H1 (cell line): ENCODE data around the gene HEXIM1. TPM values are rescaled to one million over a fixed set of nuclear protein-coding genes. Genes with fewer than 3 reads are reported as not detected.

Source experiments
- CTCF ChIA-PET: fragments of 300-600 bp; sonication (Branson Sonifier 250); formaldehyde crosslinking; loops from one replicate; lab custom pipeline; 2021; ENCODE audit not compliant: partially characterized antibody; lab: Charles Lee
- POLR2A ChIA-PET: fragments of 300-600 bp; sonication (Branson Sonifier 250); formaldehyde crosslinking; loops from one replicate; lab custom pipeline; 2021; ENCODE audit warnings: inconsistent platforms; ENCODE audit not compliant: partially characterized antibody; lab: Charles Lee
- DNase-seq, 2 experiments: peaks; one replicate each; pipeline versions ENCODE4 v3.0.0 to v3.0.0-alpha.2; 2010 to 2022; ENCODE audit warnings: low spot score in 2 of 2, low read depth in 1 of 2, mixed read lengths in 1 of 2
- FAIRE-seq: peaks from 2 replicates; lab custom pipeline; 2011; peaks lifted over from hg19 to GRCh38; lab: Jason Lieb, UNC
- H2AFZ ChIP-seq: 2 replicates; pipeline ENCODE4 v1.8.1; 2012; ENCODE audit warnings: low read length, inconsistent platforms
- H2AK5ac ChIP-seq: 2 replicates; pipeline ENCODE4 v1.6.1; 2013; ENCODE audit warnings: low read depth, low read length
- H2BK120ac ChIP-seq: replicated peaks from 2 replicates; pipeline ENCODE3; 2013; ENCODE audit warnings: low read depth, low read length, inconsistent platforms
- H2BK12ac ChIP-seq: 2 replicates; pipeline ENCODE4 v1.6.1; 2013; ENCODE audit warnings: low read depth, low read length
- H2BK15ac ChIP-seq: 2 replicates; pipeline ENCODE4 v1.6.1; 2013; ENCODE audit warnings: low read length
- H2BK20ac ChIP-seq: 2 replicates; pipeline ENCODE4 v1.6.1; 2013; ENCODE audit warnings: low read length
- H2BK5ac ChIP-seq: 2 replicates; pipeline ENCODE4 v1.6.1; 2013; ENCODE audit warnings: low read depth, low read length
- H3K14ac ChIP-seq: 2 replicates; pipeline ENCODE4 v1.6.1; 2013; ENCODE audit warnings: inconsistent platforms; ENCODE audit not compliant: insufficient read length
- H3K18ac ChIP-seq: 2 replicates; pipeline ENCODE4 v1.6.1; 2013; ENCODE audit warnings: low read length; ENCODE audit errors: extremely low read depth
- H3K23ac ChIP-seq: 2 replicates; pipeline ENCODE4 v1.6.1; 2013; ENCODE audit warnings: inconsistent platforms; ENCODE audit not compliant: insufficient read length
- H3K23me2 ChIP-seq: 2 replicates; pipeline ENCODE4 v1.6.1; 2013; ENCODE audit warnings: low read depth, low read length
- H3K27ac ChIP-seq: 2 replicates; pipeline ENCODE4 v1.6.1; 2011; ENCODE audit warnings: low read depth, low read length, inconsistent platforms
- H3K27me3 ChIP-seq, 4 experiments: replicated peaks in 1 of 4; 1 replicate in 1 of 4; 2 replicates in 3 of 4; pipeline versions ENCODE4 v1.6.1 to v1.8.1; 2011 to 2013; ENCODE audit warnings: low read length in 3 of 4, mild to moderate bottlenecking in 3 of 4, inconsistent platforms in 2 of 4, mixed read lengths in 2 of 4, moderate library complexity in 1 of 4; ENCODE audit not compliant: control insufficient read depth in 3 of 4, insufficient read depth in 3 of 4; ENCODE audit errors: extremely low read depth in 1 of 4
- H3K36me3 ChIP-seq, 4 experiments: 2 replicates each; pipeline versions ENCODE4 v1.6.1 to v1.8.1; 2011 to 2013; ENCODE audit warnings: mild to moderate bottlenecking in 4 of 4, low read length in 3 of 4, moderate library complexity in 2 of 4, control low read depth in 1 of 4, inconsistent platforms in 1 of 4; ENCODE audit not compliant: insufficient read depth in 4 of 4, control insufficient read depth in 2 of 4
- H3K4ac ChIP-seq: replicated peaks from 2 replicates; pipeline ENCODE3; 2013; ENCODE audit warnings: low read length, low read depth, mixed read lengths, inconsistent platforms; ENCODE audit not compliant: insufficient read length
- H3K4me1 ChIP-seq, 4 experiments: replicated peaks in 1 of 4; 1 replicate in 1 of 4; 2 replicates in 3 of 4; pipeline versions ENCODE4 v1.6.1 to v1.8.1; 2011 to 2013; ENCODE audit warnings: low read length in 3 of 4, inconsistent platforms in 2 of 4, mixed read lengths in 1 of 4; ENCODE audit not compliant: insufficient read depth in 4 of 4, control insufficient read depth in 3 of 4
- H3K4me2 ChIP-seq, 2 experiments: 2 replicates each; pipeline versions ENCODE4 v1.6.1 to v1.8.1; 2011 to 2013; ENCODE audit warnings: low read depth in 2 of 2, low read length in 2 of 2, control low read depth in 1 of 2, inconsistent platforms in 1 of 2, mild to moderate bottlenecking in 1 of 2; ENCODE audit not compliant: insufficient read depth in 1 of 2
- H3K4me3 ChIP-seq, 4 experiments: fragments of 200-600, 300-600 bp in 1 of 4; sonication (generic), shearing (Covaris generic), sonication (Bioruptor Twin) in 1 of 4; 2 replicates each; pipeline versions ENCODE4 v1.5.1 to v1.8.1; 2011 to 2016; ENCODE audit warnings: low read length in 4 of 4, low read depth in 3 of 4, control low read depth in 2 of 4, inconsistent platforms in 2 of 4, mild to moderate bottlenecking in 2 of 4, mixed read lengths in 1 of 4, moderate library complexity in 1 of 4; ENCODE audit not compliant: insufficient read depth in 2 of 4; ENCODE audit errors: extremely low read depth in 1 of 4
- H3K56ac ChIP-seq: replicated peaks from 2 replicates; pipeline ENCODE3; 2013; ENCODE audit warnings: low read depth, mild to moderate bottlenecking, mixed read lengths, low read length, inconsistent platforms; ENCODE audit not compliant: insufficient read length
- H3K79me1 ChIP-seq: 2 replicates; pipeline ENCODE4 v1.6.1; 2013; ENCODE audit warnings: low read depth, low read length, control low read depth
- H3K79me2 ChIP-seq, 2 experiments: 2 replicates each; pipeline versions ENCODE4 v1.6.1 to v1.8.1; 2012 to 2013; ENCODE audit warnings: low read length in 2 of 2, mild to moderate bottlenecking in 2 of 2, inconsistent platforms in 1 of 2; ENCODE audit not compliant: insufficient read depth in 2 of 2, control insufficient read depth in 1 of 2
- H3K9ac ChIP-seq, 4 experiments: replicated peaks in 1 of 4; 1 replicate in 1 of 4; 2 replicates in 3 of 4; pipeline versions ENCODE4 v1.6.1 to v1.8.1; 2011 to 2013; ENCODE audit warnings: low read depth in 3 of 4, low read length in 3 of 4, control low read depth in 2 of 4, mild to moderate bottlenecking in 2 of 4, moderate library complexity in 2 of 4, inconsistent platforms in 1 of 4; ENCODE audit errors: extremely low read depth in 1 of 4
- H3K9me3 ChIP-seq, 2 experiments: 2 replicates each; pipeline versions ENCODE4 v1.6.1 to v1.8.1; 2012 to 2013; ENCODE audit warnings: mild to moderate bottlenecking in 2 of 2, moderate library complexity in 2 of 2, control low read depth in 1 of 2, inconsistent platforms in 1 of 2, low read depth in 1 of 2, low read length in 1 of 2, mixed read lengths in 1 of 2; ENCODE audit not compliant: insufficient read depth in 2 of 2
- H4K20me1 ChIP-seq, 2 experiments: replicated peaks in 1 of 2; 2 replicates each; pipeline versions ENCODE3 to v1.8.1; 2011 to 2013; ENCODE audit warnings: inconsistent platforms in 2 of 2, low read length in 2 of 2, mild to moderate bottlenecking in 1 of 2; ENCODE audit not compliant: insufficient read depth in 2 of 2, control insufficient read depth in 1 of 2
- H4K5ac ChIP-seq: 2 replicates; pipeline ENCODE4 v1.6.1; 2013; ENCODE audit warnings: low read length, low read depth, mixed read lengths, inconsistent platforms; ENCODE audit not compliant: insufficient read length
- H4K8ac ChIP-seq: 2 replicates; pipeline ENCODE4 v1.8.0; 2013; ENCODE audit warnings: mild to moderate bottlenecking, moderate library complexity, low read length, inconsistent platforms; ENCODE audit not compliant: insufficient read depth; ENCODE audit errors: extremely low read depth
- H4K91ac ChIP-seq: replicated peaks from 2 replicates; pipeline ENCODE3; 2013; ENCODE audit warnings: low read length, mixed read lengths, inconsistent platforms; ENCODE audit not compliant: insufficient read length
- KDM4A ChIP-seq: IDR thresholded peaks from one replicate; pipeline ENCODE4 v1.7.1; 2012; ENCODE audit warnings: low read depth, mild to moderate bottlenecking, moderate library complexity, low read length, inconsistent platforms; ENCODE audit not compliant: severe bottlenecking
- POLR2AphosphoS5 ChIP-seq: IDR thresholded peaks from 2 replicates; pipeline ENCODE4 v1.6.1; 2011; ENCODE audit warnings: low read depth, low read length
- WGBS, 2 experiments: shearing (Covaris generic) in 1 of 2; methylation state at CpG; one replicate each; pipeline versions ENCODE4 v1.1.6 to v1.1.7; 2013 to 2015; ENCODE audit warnings: low lambda C conversion rate in 2 of 2, mixed read lengths in 2 of 2, inconsistent platforms in 1 of 2, low coverage in 1 of 2, missing lambda C conversion rate in 1 of 2; ENCODE audit not compliant: insufficient replicate concordance in 2 of 2, insufficient coverage in 1 of 2, insufficient read length in 1 of 2; ENCODE audit errors: extremely low coverage in 1 of 2, missing lambda C conversion rate in 1 of 2; 5-methylcytosine and 5-hydroxymethylcytosine counted together
- polyA plus RNA-seq, 7 experiments: library from polyadenylated mRNA; depleted of rRNA in 3 of 7; stranded (reverse) in 5 of 7; unstranded in 2 of 7; fragments of >200 nt in 5 of 7; fragments of 200-250 nt in 2 of 7; gene quantifications; 1 replicate in 5 of 7; 2 replicates in 1 of 7; 4 replicates in 1 of 7; pipeline versions ENCODE4 v1.2.1 to v1.2.3, GENCODE V29; 2011 to 2013; ENCODE audit warnings: missing spikeins in 2 of 7, mixed read lengths in 2 of 7
- total RNA-seq: library from RNA; stranded (reverse); fragmentation: NEBNext Ultra II Directional; extraction: Animal tissue kit (Norgen Biotek cat#: 25700); gene quantifications from 2 replicates; pipeline ENCODE4 v1.2.1, GENCODE V29; 2021

HEXIM1 gene
- total and polyA plus RNA-seq, 2 of the 8 experiments (the other 6 are each of a cell fraction or from before 2014, with no cell fraction given) = 9.1 to 38.3 TPM

DNA sequence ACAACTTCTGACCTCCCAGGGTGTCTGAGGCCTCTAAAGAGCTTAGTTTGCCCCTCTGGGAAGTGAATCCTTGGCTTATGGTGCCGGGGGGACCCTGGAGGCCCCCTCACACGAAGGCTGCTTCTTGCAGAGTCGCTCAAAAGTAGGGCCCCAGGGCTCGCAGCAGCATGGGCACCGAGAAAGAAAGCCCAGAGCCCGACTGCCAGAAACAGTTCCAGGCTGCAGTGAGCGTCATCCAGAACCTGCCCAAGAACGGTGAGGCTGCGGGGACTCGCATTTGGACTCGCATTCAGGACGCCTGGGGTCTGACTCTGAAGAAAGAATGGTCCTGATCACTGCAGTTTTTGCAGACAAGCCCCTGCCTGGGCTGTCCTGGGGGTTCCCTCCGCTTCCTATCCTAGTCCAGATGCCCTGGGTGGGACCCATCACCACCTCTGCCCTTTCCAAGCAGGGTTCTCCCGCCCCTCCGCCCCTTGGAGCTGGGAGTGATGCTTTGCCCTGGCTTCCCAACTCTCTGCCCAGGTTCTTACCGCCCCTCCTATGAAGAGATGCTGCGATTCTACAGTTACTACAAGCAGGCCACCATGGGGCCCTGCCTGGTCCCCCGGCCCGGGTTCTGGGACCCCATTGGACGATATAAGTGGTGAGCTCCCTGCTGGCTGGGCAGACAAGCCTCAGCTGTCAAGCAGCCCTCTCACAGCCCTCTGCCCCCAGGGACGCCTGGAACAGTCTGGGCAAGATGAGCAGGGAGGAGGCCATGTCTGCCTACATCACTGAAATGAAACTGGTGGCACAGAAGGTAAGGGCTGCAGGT, 12.1 kb upstream of the HEXIM1 start:
- 86% methylated on average over 21 of the region's 21 CpGs; no CpG with 5 or more reads in 1 of the 2 experiments for WGBS, 2 experiments
- ChIA-PET CTCF (interaction anchor here (0.6 to 11.7 kb wide), 59 partner anchors 9 to 299 kb away, joined by 3 to 156 read pairs (median 5); partner anchors contain the start of genes FMNL1, HEXIM1 and HEXIM2), POLR2A (interaction anchor here (1.1 to 15.8 kb wide), 7 partner anchors 8 to 216 kb away, joined by 3 to 185 read pairs (median 8); partner anchors contain the start of genes HEXIM1 and HEXIM2)
- H3K27ac ChIP-seq = no peak overlapping the region
- DNase-seq (no peak), FAIRE-seq (no peak)
- H3K14ac ChIP-seq = no peak overlapping the region
- no peak overlapping the region for H2BK15ac ChIP-seq
- H3K36me3 ChIP-seq = no peaks in the 10 kb centered on the region
- 0 out of 2 replicates have a peak overlapping the region, but pooled peaks have one; percentile 3 for H2AFZ ChIP-seq
- H2BK120ac ChIP-seq = no peak overlapping the region
- H2BK5ac ChIP-seq = 0 out of 2 replicates have a peak overlapping the region, but pooled peaks have one; percentile 36
- no peaks in the 10 kb centered on the region for H3K27me3 ChIP-seq
- TF ChIP-seq POLR2AphosphoS5 = no peak
- TF ChIP-seq KDM4A = peak; percentile 44
- no peak overlapping the region for H4K5ac ChIP-seq
- peak overlapping the region; percentile 58 to 81 for H3K4me2 ChIP-seq
- H2BK20ac ChIP-seq = no peak overlapping the region
- H3K4ac ChIP-seq = no peak overlapping the region
- peaks cover 3 to 6% of the 10 kb centered on the region in 2 experiments for H4K20me1 ChIP-seq
- no peak overlapping the region for H3K56ac ChIP-seq
- H3K9me3 ChIP-seq = no peaks in the 10 kb centered on the region
- no peaks in the 10 kb centered on the region for H3K79me1 ChIP-seq
- no peak overlapping the region for H3K23ac ChIP-seq
- H2BK12ac ChIP-seq = 0 out of 2 replicates have a peak overlapping the region, but pooled peaks have one; percentile 39
- H3K4me1 ChIP-seq = peaks cover 0 to 5% (median 2%) of the 10 kb centered on the region in 4 experiments; a peak in 3 of 7 replicates
- H3K23me2 ChIP-seq = peaks cover 6% of the 10 kb centered on the region
- H3K18ac ChIP-seq = peak overlapping the region; percentile 73; the same call in 1 of the 2 replicates
- no peak overlapping the region for H2AK5ac ChIP-seq
- H4K8ac ChIP-seq = peak overlapping the region; percentile 94; the same call in 1 of the 2 replicates
- H3K4me3 ChIP-seq = peak overlapping the region; percentile 26 to 65 (median 58)
- no peak overlapping the region for H4K91ac ChIP-seq
- H3K9ac ChIP-seq = peak overlapping the region in 2 of 4 experiments; percentile 7 to 9; a peak in 1 of 7 replicates
- H3K79me2 ChIP-seq = no peaks in the 10 kb centered on the region
